HepG2 (cell line): ENCODE measurements around the gene GNG7. TPM values are rescaled to one million over a fixed set of nuclear protein-coding genes. Genes with fewer than 3 reads are reported as not detected.

Experiments
- FOXK2 ChIP-seq: fragments of 450-650 bp; IDR thresholded peaks from 2 replicates; pipeline ENCODE4 v1.6.1; 2016
- FOXM1 ChIP-seq: sonication (generic); formaldehyde crosslinking; IDR thresholded peaks from 2 replicates; pipeline ENCODE4 v1.5.0; 2020; ENCODE audit warnings: missing genetic modification reagents
- GATAD2A ChIP-seq: IDR thresholded peaks from 2 replicates; pipeline ENCODE4 v1.6.1; 2016
- JARID2 ChIP-seq: sonication (generic); formaldehyde crosslinking; IDR thresholded peaks from 2 replicates; pipeline ENCODE4 v1.8.1; 2023; ENCODE audit warnings: missing genetic modification reagents, inconsistent platforms; ENCODE audit not compliant: insufficient replicate concordance
- PAWR ChIP-seq: sonication (generic); formaldehyde crosslinking; IDR thresholded peaks from 2 replicates; pipeline ENCODE4 v1.4.0; 2020; ENCODE audit warnings: missing genetic modification reagents, mild to moderate bottlenecking, borderline replicate concordance
- PHB2 ChIP-seq: fragments of 450-650 bp; IDR thresholded peaks from 2 replicates; pipeline ENCODE4 v1.6.1; 2018; ENCODE audit not compliant: partially characterized antibody
- PRMT3 ChIP-seq: sonication (generic); formaldehyde crosslinking; IDR thresholded peaks from 2 replicates; pipeline ENCODE4 v1.8.1; 2022; ENCODE audit warnings: low read depth, mild to moderate bottlenecking, moderate library complexity, missing genetic modification reagents, borderline replicate concordance
- RBFOX2 ChIP-seq: fragments of 200-400 bp; formaldehyde crosslinking; IDR thresholded peaks from 2 replicates; pipeline ENCODE4 v1.6.1; 2017; ENCODE audit warnings: low read depth, mild to moderate bottlenecking, low read length
- TBX3 ChIP-seq: fragments of 450-650 bp; IDR thresholded peaks from 2 replicates; pipeline ENCODE4 v1.6.1; 2017; ENCODE audit warnings: antibody characterized with exemption, mild to moderate bottlenecking, inconsistent platforms, borderline replicate concordance
- ZEB1 ChIP-seq: IDR thresholded peaks from 2 replicates; pipeline ENCODE4 v1.6.1; 2012; ENCODE audit warnings: mild to moderate bottlenecking, low read depth, inconsistent platforms; ENCODE audit not compliant: insufficient replicate concordance
- ZFP91 ChIP-seq: sonication (generic); formaldehyde crosslinking; IDR thresholded peaks from 2 replicates; pipeline ENCODE4 v1.9.0; 2022; ENCODE audit warnings: missing genetic modification reagents, mild to moderate bottlenecking, borderline replicate concordance
- ZNF33B ChIP-seq: sonication (generic); formaldehyde crosslinking; IDR thresholded peaks from 2 replicates; pipeline ENCODE4 v1.5.1; 2020; ENCODE audit warnings: mild to moderate bottlenecking, missing genetic modification reagents
- ZNF562 ChIP-seq: sonication (generic); formaldehyde crosslinking; IDR thresholded peaks from 2 replicates; pipeline ENCODE4 v1.8.0; 2022; ENCODE audit warnings: missing genetic modification reagents, borderline replicate concordance
- ZNF777 ChIP-seq: sonication (generic); formaldehyde crosslinking; IDR thresholded peaks from 2 replicates; pipeline ENCODE4 v1.4.0; 2020; ENCODE audit warnings: missing genetic modification reagents
- ZNF83 ChIP-seq: sonication (generic); formaldehyde crosslinking; IDR thresholded peaks from 2 replicates; pipeline ENCODE4 v1.4.0; 2020; ENCODE audit warnings: missing genetic modification reagents, mild to moderate bottlenecking, borderline replicate concordance
- polyA plus RNA-seq, 8 experiments: library from polyadenylated mRNA; depleted of rRNA in 3 of 8; stranded (reverse) in 7 of 8; unstranded in 1 of 8; fragments of >200 nt; fragmentation: Illumina TruSeq in 4 of 8; extraction: Trizol in 4 of 8; gene quantifications; 2 replicates each; pipeline versions ENCODE4 v1.2.1 to v1.2.3, GENCODE V29; 2011 to 2016; ENCODE audit warnings: low read depth in 4 of 8, missing spikeins in 1 of 8, mixed read lengths in 1 of 8; ENCODE audit not compliant: insufficient read depth in 1 of 8
- total RNA-seq, 5 experiments: library from RNA; depleted of rRNA; stranded (reverse); fragments of >200 nt; fragmentation: Illumina TruSeq; extraction: Trizol; gene quantifications; 2 replicates each; pipeline ENCODE4 v1.2.3, GENCODE V29; 2016; ENCODE audit warnings: low read depth in 1 of 5
- TF ChIP-seq, protein P1 (sequence below): sonication (generic); formaldehyde crosslinking; IDR thresholded peaks from 2 replicates; pipeline ENCODE4 v1.5.1; 2020; ENCODE audit warnings: missing genetic modification reagents, mild to moderate bottlenecking, borderline replicate concordance
- TF ChIP-seq, protein P2 (sequence below): sonication (generic); formaldehyde crosslinking; IDR thresholded peaks from 2 replicates; pipeline ENCODE4 v1.8.0; 2022; ENCODE audit warnings: mild to moderate bottlenecking, missing genetic modification reagents, moderate library complexity

The GNG7 gene
- total and polyA plus RNA-seq, 2 of the 13 experiments (the other 11 are each of a cell fraction or from before 2014, with no cell fraction given), result 1.4 to 3.3 TPM

- TF ChIP-seq ZFP91 (CRISPR knock-in tag) (peak; percentile 10; the same call in 1 of the 2 replicates), ZNF562 (no peak), PRMT3 (CRISPR knock-in tag) (no peak), ZNF83 (CRISPR knock-in tag) (peak; percentile 77; the same call in 1 of the 2 replicates), RBFOX2 (peak; percentile 27; the same call in 1 of the 2 replicates), GATAD2A (CRISPR knock-in tag) (peak; percentile 84), ZNF33B (CRISPR knock-in tag) (no peak), FOXM1 (CRISPR knock-in tag) (no peak), TBX3 (no peak), ZEB1 (no peak), ZNF777 (CRISPR knock-in tag) (peak; percentile 50; the same call in 1 of the 2 replicates), FOXK2 (no peak), PHB2 (no peak), PAWR (no peak), JARID2 (CRISPR knock-in tag) (no peak)
- TF ChIP-seq, protein P1, sequence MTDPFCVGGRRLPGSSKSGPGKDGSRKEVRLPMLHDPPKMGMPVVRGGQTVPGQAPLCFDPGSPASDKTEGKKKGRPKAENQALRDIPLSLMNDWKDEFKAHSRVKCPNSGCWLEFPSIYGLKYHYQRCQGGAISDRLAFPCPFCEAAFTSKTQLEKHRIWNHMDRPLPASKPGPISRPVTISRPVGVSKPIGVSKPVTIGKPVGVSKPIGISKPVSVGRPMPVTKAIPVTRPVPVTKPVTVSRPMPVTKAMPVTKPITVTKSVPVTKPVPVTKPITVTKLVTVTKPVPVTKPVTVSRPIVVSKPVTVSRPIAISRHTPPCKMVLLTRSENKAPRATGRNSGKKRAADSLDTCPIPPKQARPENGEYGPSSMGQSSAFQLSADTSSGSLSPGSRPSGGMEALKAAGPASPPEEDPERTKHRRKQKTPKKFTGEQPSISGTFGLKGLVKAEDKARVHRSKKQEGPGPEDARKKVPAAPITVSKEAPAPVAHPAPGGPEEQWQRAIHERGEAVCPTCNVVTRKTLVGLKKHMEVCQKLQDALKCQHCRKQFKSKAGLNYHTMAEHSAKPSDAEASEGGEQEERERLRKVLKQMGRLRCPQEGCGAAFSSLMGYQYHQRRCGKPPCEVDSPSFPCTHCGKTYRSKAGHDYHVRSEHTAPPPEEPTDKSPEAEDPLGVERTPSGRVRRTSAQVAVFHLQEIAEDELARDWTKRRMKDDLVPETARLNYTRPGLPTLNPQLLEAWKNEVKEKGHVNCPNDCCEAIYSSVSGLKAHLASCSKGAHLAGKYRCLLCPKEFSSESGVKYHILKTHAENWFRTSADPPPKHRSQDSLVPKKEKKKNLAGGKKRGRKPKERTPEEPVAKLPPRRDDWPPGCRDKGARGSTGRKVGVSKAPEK (CRISPR knock-in tag), result peak; percentile 99
- TF ChIP-seq, protein P2, sequence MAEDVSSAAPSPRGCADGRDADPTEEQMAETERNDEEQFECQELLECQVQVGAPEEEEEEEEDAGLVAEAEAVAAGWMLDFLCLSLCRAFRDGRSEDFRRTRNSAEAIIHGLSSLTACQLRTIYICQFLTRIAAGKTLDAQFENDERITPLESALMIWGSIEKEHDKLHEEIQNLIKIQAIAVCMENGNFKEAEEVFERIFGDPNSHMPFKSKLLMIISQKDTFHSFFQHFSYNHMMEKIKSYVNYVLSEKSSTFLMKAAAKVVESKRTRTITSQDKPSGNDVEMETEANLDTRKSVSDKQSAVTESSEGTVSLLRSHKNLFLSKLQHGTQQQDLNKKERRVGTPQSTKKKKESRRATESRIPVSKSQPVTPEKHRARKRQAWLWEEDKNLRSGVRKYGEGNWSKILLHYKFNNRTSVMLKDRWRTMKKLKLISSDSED (CRISPR knock-in tag), result 0 out of 2 replicates have a peak, but pooled peaks have one; percentile 71
These were observed 207.9 kb downstream of the GNG7 start (continued) for GRCh38 chr19:2494447-2495129.
